GM23338 (cell line): ENCODE data around the gene CDK14. TPM values are rescaled to one million over a fixed set of nuclear protein-coding genes. Genes with fewer than 3 reads are reported as not detected.

Source experiments
- ATAC-seq: fragments of 200-7000 bp; cut with Tn5 transposase; 3 replicates; pipeline ENCODE4 v1.9.1; 2020
- DNase-seq: peaks from one replicate; pipeline ENCODE4 v3.0.0-alpha.2; 2015; ENCODE audit warnings: low spot score
- H2AFZ ChIP-seq: fragments of 200-600 bp; sonication (generic); 2 replicates; pipeline ENCODE4 v1.8.0; 2016; ENCODE audit warnings: antibody characterized with exemption, mild to moderate bottlenecking, moderate library complexity
- H3F3A ChIP-seq: fragments of 200-600 bp; sonication (generic); replicated peaks from 2 replicates; pipeline ENCODE4 v1.8.0; 2017; ENCODE audit warnings: antibody characterized with exemption, mixed run types, low read depth
- H3K27ac ChIP-seq: fragments of 200-600 bp; sonication (generic); 2 replicates; pipeline ENCODE4 v1.6.1; 2016; ENCODE audit warnings: low read depth
- H3K27me3 ChIP-seq: fragments of 200-600 bp; sonication (generic); 2 replicates; pipeline ENCODE4 v1.8.0; 2016; ENCODE audit warnings: mild to moderate bottlenecking, mixed run types, moderate library complexity; ENCODE audit not compliant: insufficient read depth
- H3K36me3 ChIP-seq: fragments of 200-600 bp; sonication (generic); 2 replicates; pipeline ENCODE4 v1.8.0; 2016; ENCODE audit warnings: mild to moderate bottlenecking; ENCODE audit not compliant: insufficient read depth
- H3K4me1 ChIP-seq: fragments of 200-600 bp; sonication (generic); 2 replicates; pipeline ENCODE4 v1.8.0; 2016; ENCODE audit warnings: mild to moderate bottlenecking, moderate library complexity; ENCODE audit not compliant: insufficient read depth
- H3K4me2 ChIP-seq: fragments of 200-600 bp; sonication (generic); 2 replicates; pipeline ENCODE4 v1.7.1; 2017; ENCODE audit warnings: mixed run types
- H3K4me3 ChIP-seq: fragments of 200-600 bp; sonication (generic); 2 replicates; pipeline ENCODE4 v1.6.1; 2016; ENCODE audit warnings: mixed run types
- H3K79me2 ChIP-seq: fragments of 200-600 bp; sonication (generic); replicated peaks from 2 replicates; pipeline ENCODE4 v1.8.0; 2017; ENCODE audit warnings: mild to moderate bottlenecking; ENCODE audit not compliant: insufficient read depth
- H3K9me2 ChIP-seq: fragments of 200-600 bp; sonication (generic); 2 replicates; pipeline ENCODE4 v1.8.0; 2017; ENCODE audit not compliant: insufficient read depth
- H4K20me1 ChIP-seq: fragments of 200-600 bp; sonication (generic); replicated peaks from 2 replicates; pipeline ENCODE4 v1.8.0; 2017; ENCODE audit warnings: mild to moderate bottlenecking; ENCODE audit not compliant: insufficient read depth
- H3K27ac Mint-ChIP-seq: 2 replicates; pipeline ENCODE4 v1.8.0; 2020; ENCODE audit warnings: inconsistent platforms, mild to moderate bottlenecking, moderate library complexity, mixed read lengths
- H3K27me3 Mint-ChIP-seq: 3 replicates; pipeline ENCODE4 v1.8.0; 2022; ENCODE audit warnings: low read depth, mild to moderate bottlenecking, moderate library complexity, mixed read lengths, inconsistent platforms; ENCODE audit not compliant: insufficient read depth, poor library complexity
- H3K36me3 Mint-ChIP-seq: 3 replicates; pipeline ENCODE4 v1.8.0; 2021; ENCODE audit warnings: low read depth, mild to moderate bottlenecking, inconsistent platforms, moderate library complexity, mixed read lengths
- H3K4me1 Mint-ChIP-seq: 3 replicates; pipeline ENCODE4 v1.8.0; 2020; ENCODE audit warnings: mild to moderate bottlenecking, inconsistent platforms, mixed read lengths
- H3K4me3 Mint-ChIP-seq: 3 replicates; pipeline ENCODE4 v1.8.0; 2021; ENCODE audit warnings: moderate library complexity, mild to moderate bottlenecking, inconsistent platforms, mixed read lengths
- H3K9me3 Mint-ChIP-seq: 3 replicates; pipeline ENCODE4 v1.8.0; 2020; ENCODE audit warnings: moderate library complexity, mild to moderate bottlenecking, inconsistent platforms, mixed read lengths
- CREB1 ChIP-seq: fragments of 250-450 bp; sonication (Bioruptor Pico); IDR thresholded peaks from 2 replicates; pipeline ENCODE4 v1.5.0; 2020; ENCODE audit warnings: low read depth, mild to moderate bottlenecking, moderate library complexity
- CTCF ChIP-seq, 2 experiments: fragments of 200-600 bp in 1 of 2; sonication (generic) in 1 of 2; conservative IDR thresholded peaks; 2 replicates each; pipeline versions ENCODE4 v1.5.1 to v1.6.1; 2016 to 2017; ENCODE audit warnings: antibody characterized with exemption in 2 of 2, low read depth in 2 of 2, mild to moderate bottlenecking in 2 of 2, moderate library complexity in 1 of 2
- ETS1 ChIP-seq: IDR thresholded peaks from 2 replicates; pipeline ENCODE4 v1.6.1; 2016; ENCODE audit warnings: antibody characterized with exemption
- EZH2 ChIP-seq: fragments of 200-600 bp; sonication (generic); IDR thresholded peaks from one replicate; pipeline ENCODE4 v1.8.0; 2017; ENCODE audit warnings: antibody characterized with exemption, mild to moderate bottlenecking, low read depth; ENCODE audit not compliant: unreplicated experiment
- EZH2phosphoT487 ChIP-seq: fragments of 200-600 bp; sonication (generic); IDR thresholded peaks from one replicate; pipeline ENCODE4 v1.8.1; 2018; ENCODE audit warnings: antibody characterized with exemption; ENCODE audit not compliant: unreplicated experiment
- JUNB ChIP-seq: IDR thresholded peaks from one replicate; pipeline ENCODE4 v1.6.1; 2016; ENCODE audit warnings: antibody characterized with exemption; ENCODE audit not compliant: unreplicated experiment
- NANOG ChIP-seq: IDR thresholded peaks from 2 replicates; pipeline ENCODE4 v1.6.1; 2016; ENCODE audit warnings: antibody characterized with exemption, borderline replicate concordance
- POLR2AphosphoS5 ChIP-seq: IDR thresholded peaks from 2 replicates; pipeline ENCODE4 v1.6.1; 2016; ENCODE audit warnings: antibody characterized with exemption, low read depth
- REST ChIP-seq: IDR thresholded peaks from one replicate; pipeline ENCODE4 v1.6.1; 2018; ENCODE audit warnings: antibody characterized with exemption; ENCODE audit not compliant: unreplicated experiment
- STAT1 ChIP-seq: IDR thresholded peaks from one replicate; pipeline ENCODE4 v1.6.1; 2016; ENCODE audit warnings: antibody characterized with exemption; ENCODE audit not compliant: unreplicated experiment
- ZNF114 ChIP-seq: fragments of 250-450 bp; sonication (Bioruptor Pico); IDR thresholded peaks from 2 replicates; pipeline ENCODE4 v1.5.0; 2020; ENCODE audit warnings: mild to moderate bottlenecking, moderate library complexity
- ZNF331 ChIP-seq: fragments of 250-450 bp; sonication (Bioruptor Pico); IDR thresholded peaks from 2 replicates; pipeline ENCODE4 v1.5.0; 2020; ENCODE audit warnings: low read depth, mild to moderate bottlenecking, moderate library complexity
- ZNF462 ChIP-seq: fragments of 250-450 bp; sonication (Bioruptor Pico); IDR thresholded peaks from 2 replicates; pipeline ENCODE4 v1.5.0; 2020; ENCODE audit warnings: mild to moderate bottlenecking, moderate library complexity
- polyA plus RNA-seq: library from polyadenylated mRNA; unstranded; fragments of >200 nt; fragmentation: Nextera tagmentation; extraction: Ambion mirVana; gene quantifications from 2 replicates; pipeline ENCODE4 v1.2.1, GENCODE V29; 2016
- total RNA-seq: library from RNA; depleted of rRNA; stranded (reverse); fragments of >200 nt; shearing (Covaris generic); gene quantifications from 2 replicates; pipeline ENCODE4 v1.2.3, GENCODE V29; 2014

CDK14 gene
- total and polyA plus RNA-seq, 2 experiments from 2014 or later: 11.2 to 24.0 TPM

- peaks cover 14% of the 10 kb centered on the region for H3K4me1 Mint-ChIP-seq
- H3K4me3 Mint-ChIP-seq: no peak overlapping the region
- no peaks in the 10 kb centered on the region for H3F3A ChIP-seq
- H3K36me3 Mint-ChIP-seq: no peaks in the 10 kb centered on the region
- no peak overlapping the region for H3K27ac ChIP-seq
- H3K9me3 Mint-ChIP-seq: no peaks in the 10 kb centered on the region
- no peaks in the 10 kb centered on the region for H3K9me2 ChIP-seq
- no peaks in the 10 kb centered on the region for H3K36me3 ChIP-seq
- H2AFZ ChIP-seq: no peak overlapping the region
- no peaks in the 10 kb centered on the region for H3K27me3 Mint-ChIP-seq
- H3K4me3 ChIP-seq: no peak overlapping the region
- H4K20me1 ChIP-seq: no peaks in the 10 kb centered on the region
- no peaks in the 10 kb centered on the region for H3K27me3 ChIP-seq
- ATAC-seq (no peak), DNase-seq (no peak)
- H3K79me2 ChIP-seq: peaks cover 3% of the 10 kb centered on the region; the same call in 1 of the 2 replicates
- TF ChIP-seq ZNF331 (CRISPR knock-in tag) (no peak), POLR2AphosphoS5 (no peak), NANOG (no peak), REST (no peak), ZNF462 (CRISPR knock-in tag) (no peak), CTCF (conservative IDR thresholded peaks at IDR 0.05; ENCODE audit: low read depth in 2 of 2) (no peak), STAT1 (no peak), JUNB (no peak), EZH2phosphoT487 (no peak), CREB1 (CRISPR knock-in tag) (no peak), ZNF114 (CRISPR knock-in tag) (no peak), ETS1 (no peak), EZH2 (no peak)
- H3K4me2 ChIP-seq: no peak overlapping the region
- no peaks in the 10 kb centered on the region for H3K4me1 ChIP-seq
- no peak overlapping the region for H3K27ac Mint-ChIP-seq
Measured at GRCh38 chr7:90889210-90889609, 293.1 kb downstream of the CDK14 start.
